HG03064 (cell line): ENCODE measurements around the gene NELL2.

Experiments
- ATAC-seq: cut with Tn5 transposase; IDR thresholded peaks from one replicate; pipeline ENCODE4 v1.9.1; 2021; ENCODE audit warnings: low read depth; ENCODE audit not compliant: unreplicated experiment

Gene NELL2

GRCh38 chr12:44637875-44638274, 238.2 kb downstream of the NELL2 start:
- ATAC-seq, result no peak

GRCh38 chr12:44628180-44628579, 247.9 kb downstream of the NELL2 start:
- ATAC-seq, result no peak

- no peak for ATAC-seq
These were observed 248.5 kb downstream of the NELL2 start for GRCh38 chr12:44627387-44628166.

- no peak for ATAC-seq
These were observed 249.2 kb downstream of the NELL2 start for GRCh38 chr12:44626883-44627282.

- no peak for ATAC-seq
These were observed 257.2 kb downstream of the NELL2 start for GRCh38 chr12:44618946-44619345.

GRCh38 chr12:44616402-44616801, 259.7 kb downstream of the NELL2 start:
- no peak for ATAC-seq

GRCh38 chr12:44611538-44611937, 264.6 kb downstream of the NELL2 start:
- ATAC-seq, result no peak

- no peak for ATAC-seq
These were observed 272.4 kb downstream of the NELL2 start for GRCh38 chr12:44603701-44604100.

GRCh38 chr12:44592626-44593025, 283.5 kb downstream of the NELL2 start:
- no peak for ATAC-seq

GRCh38 chr12:44589697-44590096, 286.4 kb downstream of the NELL2 start:
- no peak for ATAC-seq

GRCh38 chr12:44588651-44589050, 287.5 kb downstream of the NELL2 start:
- ATAC-seq, result no peak

- ATAC-seq, result no peak
These were observed 291.5 kb downstream of the NELL2 start for GRCh38 chr12:44584625-44585024.

GRCh38 chr12:44582521-44582920, 293.6 kb downstream of the NELL2 start:
- ATAC-seq, result no peak

GRCh38 chr12:44581642-44582242, 294.4 kb downstream of the NELL2 start:
- no peak for ATAC-seq

GRCh38 chr12:44574586-44574985, 301.5 kb downstream of the NELL2 start:
- no peak for ATAC-seq

- ATAC-seq, result no peak
These were observed 302.4 kb downstream of the NELL2 start for GRCh38 chr12:44573723-44574122.

GRCh38 chr12:44571006-44571550, 305.0 kb downstream of the NELL2 start:
- no peak for ATAC-seq

GRCh38 chr12:44570036-44570583, 306.0 kb downstream of the NELL2 start:
- ATAC-seq, result no peak

GRCh38 chr12:44565163-44565562, 311.0 kb downstream of the NELL2 start:
- no peak for ATAC-seq

- ATAC-seq, result no peak
These were observed 312.6 kb downstream of the NELL2 start for GRCh38 chr12:44563486-44563885.

- no peak for ATAC-seq
These were observed 317.6 kb downstream of the NELL2 start for GRCh38 chr12:44558340-44559100.
